PC-9 (cell line): ENCODE measurements around the gene SYNDIG1.

Experiments used
- EZH2 ChIP-seq: fragments of 200-600 bp; sonication (generic); IDR thresholded peaks from 2 replicates; pipeline ENCODE4 v1.8.0; 2017; ENCODE audit warnings: antibody characterized with exemption, low read depth
- TF ChIP-seq, protein P1 (sequence below): fragments of 200-600 bp; sonication (generic); conservative IDR thresholded peaks from 2 replicates; pipeline ENCODE4 v1.6.1; 2017; ENCODE audit warnings: mixed run types, antibody characterized with exemption, mild to moderate bottlenecking, moderate library complexity

DNA sequence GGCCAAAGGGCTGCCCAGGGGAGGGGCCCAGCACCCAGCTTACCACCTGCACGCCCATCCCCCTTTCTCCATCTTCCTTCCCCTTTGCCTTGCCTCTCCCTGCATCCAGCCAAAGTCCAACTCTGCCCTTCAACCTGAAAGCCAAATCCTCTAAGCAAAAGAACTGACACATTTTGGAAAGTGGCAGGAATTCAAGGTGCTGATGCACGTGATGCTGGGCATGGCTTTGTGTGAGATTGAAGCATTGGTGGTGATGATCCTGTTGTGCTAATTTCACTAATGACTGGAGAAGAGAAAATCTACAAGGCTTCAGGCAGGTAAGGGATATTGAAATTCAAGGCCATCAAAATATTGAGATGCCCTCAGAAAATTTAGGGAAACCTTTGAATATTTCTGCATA is 23.3 kb downstream of the SYNDIG1 start:
- no peak for TF ChIP-seq EZH2
- TF ChIP-seq, protein P1, sequence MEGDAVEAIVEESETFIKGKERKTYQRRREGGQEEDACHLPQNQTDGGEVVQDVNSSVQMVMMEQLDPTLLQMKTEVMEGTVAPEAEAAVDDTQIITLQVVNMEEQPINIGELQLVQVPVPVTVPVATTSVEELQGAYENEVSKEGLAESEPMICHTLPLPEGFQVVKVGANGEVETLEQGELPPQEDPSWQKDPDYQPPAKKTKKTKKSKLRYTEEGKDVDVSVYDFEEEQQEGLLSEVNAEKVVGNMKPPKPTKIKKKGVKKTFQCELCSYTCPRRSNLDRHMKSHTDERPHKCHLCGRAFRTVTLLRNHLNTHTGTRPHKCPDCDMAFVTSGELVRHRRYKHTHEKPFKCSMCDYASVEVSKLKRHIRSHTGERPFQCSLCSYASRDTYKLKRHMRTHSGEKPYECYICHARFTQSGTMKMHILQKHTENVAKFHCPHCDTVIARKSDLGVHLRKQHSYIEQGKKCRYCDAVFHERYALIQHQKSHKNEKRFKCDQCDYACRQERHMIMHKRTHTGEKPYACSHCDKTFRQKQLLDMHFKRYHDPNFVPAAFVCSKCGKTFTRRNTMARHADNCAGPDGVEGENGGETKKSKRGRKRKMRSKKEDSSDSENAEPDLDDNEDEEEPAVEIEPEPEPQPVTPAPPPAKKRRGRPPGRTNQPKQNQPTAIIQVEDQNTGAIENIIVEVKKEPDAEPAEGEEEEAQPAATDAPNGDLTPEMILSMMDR: no peak
